GM23338 (cell line): ENCODE results near the gene PITX1. TPM values are rescaled to one million over a fixed set of nuclear protein-coding genes. Genes with fewer than 3 reads are reported as not detected.
A peak's percentile ranks its signal among the peaks of the same experiment; 100 is the strongest.

Experiments
- ATAC-seq: fragments of 200-7000 bp; cut with Tn5 transposase; 3 replicates; pipeline ENCODE4 v1.9.1; 2020
- DNase-seq: peaks from one replicate; pipeline ENCODE4 v3.0.0-alpha.2; 2015; ENCODE audit warnings: low spot score
- H2AFZ ChIP-seq: fragments of 200-600 bp; sonication (generic); 2 replicates; pipeline ENCODE4 v1.8.0; 2016; ENCODE audit warnings: antibody characterized with exemption, mild to moderate bottlenecking, moderate library complexity
- H3F3A ChIP-seq: fragments of 200-600 bp; sonication (generic); replicated peaks from 2 replicates; pipeline ENCODE4 v1.8.0; 2017; ENCODE audit warnings: antibody characterized with exemption, mixed run types, low read depth
- H3K27ac ChIP-seq: fragments of 200-600 bp; sonication (generic); 2 replicates; pipeline ENCODE4 v1.6.1; 2016; ENCODE audit warnings: low read depth
- H3K27me3 ChIP-seq: fragments of 200-600 bp; sonication (generic); 2 replicates; pipeline ENCODE4 v1.8.0; 2016; ENCODE audit warnings: mild to moderate bottlenecking, mixed run types, moderate library complexity; ENCODE audit not compliant: insufficient read depth
- H3K36me3 ChIP-seq: fragments of 200-600 bp; sonication (generic); 2 replicates; pipeline ENCODE4 v1.8.0; 2016; ENCODE audit warnings: mild to moderate bottlenecking; ENCODE audit not compliant: insufficient read depth
- H3K4me1 ChIP-seq: fragments of 200-600 bp; sonication (generic); 2 replicates; pipeline ENCODE4 v1.8.0; 2016; ENCODE audit warnings: mild to moderate bottlenecking, moderate library complexity; ENCODE audit not compliant: insufficient read depth
- H3K4me2 ChIP-seq: fragments of 200-600 bp; sonication (generic); 2 replicates; pipeline ENCODE4 v1.7.1; 2017; ENCODE audit warnings: mixed run types
- H3K4me3 ChIP-seq: fragments of 200-600 bp; sonication (generic); 2 replicates; pipeline ENCODE4 v1.6.1; 2016; ENCODE audit warnings: mixed run types
- H3K79me2 ChIP-seq: fragments of 200-600 bp; sonication (generic); replicated peaks from 2 replicates; pipeline ENCODE4 v1.8.0; 2017; ENCODE audit warnings: mild to moderate bottlenecking; ENCODE audit not compliant: insufficient read depth
- H3K9me2 ChIP-seq: fragments of 200-600 bp; sonication (generic); 2 replicates; pipeline ENCODE4 v1.8.0; 2017; ENCODE audit not compliant: insufficient read depth
- H4K20me1 ChIP-seq: fragments of 200-600 bp; sonication (generic); replicated peaks from 2 replicates; pipeline ENCODE4 v1.8.0; 2017; ENCODE audit warnings: mild to moderate bottlenecking; ENCODE audit not compliant: insufficient read depth
- H3K27ac Mint-ChIP-seq: 2 replicates; pipeline ENCODE4 v1.8.0; 2020; ENCODE audit warnings: inconsistent platforms, mild to moderate bottlenecking, moderate library complexity, mixed read lengths
- H3K27me3 Mint-ChIP-seq: 3 replicates; pipeline ENCODE4 v1.8.0; 2022; ENCODE audit warnings: low read depth, mild to moderate bottlenecking, moderate library complexity, mixed read lengths, inconsistent platforms; ENCODE audit not compliant: insufficient read depth, poor library complexity
- H3K36me3 Mint-ChIP-seq: 3 replicates; pipeline ENCODE4 v1.8.0; 2021; ENCODE audit warnings: low read depth, mild to moderate bottlenecking, inconsistent platforms, moderate library complexity, mixed read lengths
- H3K4me1 Mint-ChIP-seq: 3 replicates; pipeline ENCODE4 v1.8.0; 2020; ENCODE audit warnings: mild to moderate bottlenecking, inconsistent platforms, mixed read lengths
- H3K4me3 Mint-ChIP-seq: 3 replicates; pipeline ENCODE4 v1.8.0; 2021; ENCODE audit warnings: moderate library complexity, mild to moderate bottlenecking, inconsistent platforms, mixed read lengths
- H3K9me3 Mint-ChIP-seq: 3 replicates; pipeline ENCODE4 v1.8.0; 2020; ENCODE audit warnings: moderate library complexity, mild to moderate bottlenecking, inconsistent platforms, mixed read lengths
- CREB1 ChIP-seq: fragments of 250-450 bp; sonication (Bioruptor Pico); IDR thresholded peaks from 2 replicates; pipeline ENCODE4 v1.5.0; 2020; ENCODE audit warnings: low read depth, mild to moderate bottlenecking, moderate library complexity
- CTCF ChIP-seq, 2 experiments: fragments of 200-600 bp in 1 of 2; sonication (generic) in 1 of 2; conservative IDR thresholded peaks; 2 replicates each; pipeline versions ENCODE4 v1.5.1 to v1.6.1; 2016 to 2017; ENCODE audit warnings: antibody characterized with exemption in 2 of 2, low read depth in 2 of 2, mild to moderate bottlenecking in 2 of 2, moderate library complexity in 1 of 2
- ETS1 ChIP-seq: IDR thresholded peaks from 2 replicates; pipeline ENCODE4 v1.6.1; 2016; ENCODE audit warnings: antibody characterized with exemption
- EZH2 ChIP-seq: fragments of 200-600 bp; sonication (generic); IDR thresholded peaks from one replicate; pipeline ENCODE4 v1.8.0; 2017; ENCODE audit warnings: antibody characterized with exemption, mild to moderate bottlenecking, low read depth; ENCODE audit not compliant: unreplicated experiment
- EZH2phosphoT487 ChIP-seq: fragments of 200-600 bp; sonication (generic); IDR thresholded peaks from one replicate; pipeline ENCODE4 v1.8.1; 2018; ENCODE audit warnings: antibody characterized with exemption; ENCODE audit not compliant: unreplicated experiment
- JUNB ChIP-seq: IDR thresholded peaks from one replicate; pipeline ENCODE4 v1.6.1; 2016; ENCODE audit warnings: antibody characterized with exemption; ENCODE audit not compliant: unreplicated experiment
- NANOG ChIP-seq: IDR thresholded peaks from 2 replicates; pipeline ENCODE4 v1.6.1; 2016; ENCODE audit warnings: antibody characterized with exemption, borderline replicate concordance
- POLR2AphosphoS5 ChIP-seq: IDR thresholded peaks from 2 replicates; pipeline ENCODE4 v1.6.1; 2016; ENCODE audit warnings: antibody characterized with exemption, low read depth
- REST ChIP-seq: IDR thresholded peaks from one replicate; pipeline ENCODE4 v1.6.1; 2018; ENCODE audit warnings: antibody characterized with exemption; ENCODE audit not compliant: unreplicated experiment
- STAT1 ChIP-seq: IDR thresholded peaks from one replicate; pipeline ENCODE4 v1.6.1; 2016; ENCODE audit warnings: antibody characterized with exemption; ENCODE audit not compliant: unreplicated experiment
- ZNF114 ChIP-seq: fragments of 250-450 bp; sonication (Bioruptor Pico); IDR thresholded peaks from 2 replicates; pipeline ENCODE4 v1.5.0; 2020; ENCODE audit warnings: mild to moderate bottlenecking, moderate library complexity
- ZNF331 ChIP-seq: fragments of 250-450 bp; sonication (Bioruptor Pico); IDR thresholded peaks from 2 replicates; pipeline ENCODE4 v1.5.0; 2020; ENCODE audit warnings: low read depth, mild to moderate bottlenecking, moderate library complexity
- polyA plus RNA-seq: library from polyadenylated mRNA; unstranded; fragments of >200 nt; fragmentation: Nextera tagmentation; extraction: Ambion mirVana; gene quantifications from 2 replicates; pipeline ENCODE4 v1.2.1, GENCODE V29; 2016
- total RNA-seq: library from RNA; depleted of rRNA; stranded (reverse); fragments of >200 nt; shearing (Covaris generic); gene quantifications from 2 replicates; pipeline ENCODE4 v1.2.3, GENCODE V29; 2014
- TF ChIP-seq, protein P1 (sequence below): fragments of 250-450 bp; sonication (Bioruptor Pico); IDR thresholded peaks from 2 replicates; pipeline ENCODE4 v1.5.0; 2020; ENCODE audit warnings: mild to moderate bottlenecking, moderate library complexity

Gene PITX1
- total and polyA plus RNA-seq, 2 experiments from 2014 or later, result not detected

- H4K20me1 ChIP-seq, result no peaks in the 10 kb centered on the region; the same call in 1 of the 2 replicates
- no peak overlapping the region for H3K27ac ChIP-seq
- H3K79me2 ChIP-seq, result no peaks in the 10 kb centered on the region
- Mint-ChIP-seq H3K9me3 (no peaks in the 10 kb centered on the region), H3K27ac (no peak overlapping the region), H3K4me1 (peaks cover 2% of the 10 kb centered on the region; the same call in 2 of the 3 replicates), H3K27me3 (peaks cover 27% of the 10 kb centered on the region), H3K4me3 (no peak overlapping the region), H3K36me3 (no peaks in the 10 kb centered on the region; the same call in 2 of the 3 replicates)
- no peaks in the 10 kb centered on the region for H3F3A ChIP-seq
- no peak overlapping the region for H3K4me2 ChIP-seq
- H3K4me1 ChIP-seq, result no peaks in the 10 kb centered on the region
- H3K27me3 ChIP-seq, result peaks cover 20% of the 10 kb centered on the region
- no peak for DNase-seq
- TF ChIP-seq REST (no peak), ETS1 (no peak), ZNF331 (CRISPR knock-in tag) (no peak), CTCF (conservative IDR thresholded peaks at IDR 0.05; ENCODE audit: low read depth in 2 of 2) (no peak), STAT1 (no peak), EZH2 (no peak), CREB1 (CRISPR knock-in tag) (no peak), ZNF114 (CRISPR knock-in tag) (no peak), JUNB (no peak), EZH2phosphoT487 (no peak), POLR2AphosphoS5 (no peak), NANOG (no peak)
- TF ChIP-seq, protein P1, sequence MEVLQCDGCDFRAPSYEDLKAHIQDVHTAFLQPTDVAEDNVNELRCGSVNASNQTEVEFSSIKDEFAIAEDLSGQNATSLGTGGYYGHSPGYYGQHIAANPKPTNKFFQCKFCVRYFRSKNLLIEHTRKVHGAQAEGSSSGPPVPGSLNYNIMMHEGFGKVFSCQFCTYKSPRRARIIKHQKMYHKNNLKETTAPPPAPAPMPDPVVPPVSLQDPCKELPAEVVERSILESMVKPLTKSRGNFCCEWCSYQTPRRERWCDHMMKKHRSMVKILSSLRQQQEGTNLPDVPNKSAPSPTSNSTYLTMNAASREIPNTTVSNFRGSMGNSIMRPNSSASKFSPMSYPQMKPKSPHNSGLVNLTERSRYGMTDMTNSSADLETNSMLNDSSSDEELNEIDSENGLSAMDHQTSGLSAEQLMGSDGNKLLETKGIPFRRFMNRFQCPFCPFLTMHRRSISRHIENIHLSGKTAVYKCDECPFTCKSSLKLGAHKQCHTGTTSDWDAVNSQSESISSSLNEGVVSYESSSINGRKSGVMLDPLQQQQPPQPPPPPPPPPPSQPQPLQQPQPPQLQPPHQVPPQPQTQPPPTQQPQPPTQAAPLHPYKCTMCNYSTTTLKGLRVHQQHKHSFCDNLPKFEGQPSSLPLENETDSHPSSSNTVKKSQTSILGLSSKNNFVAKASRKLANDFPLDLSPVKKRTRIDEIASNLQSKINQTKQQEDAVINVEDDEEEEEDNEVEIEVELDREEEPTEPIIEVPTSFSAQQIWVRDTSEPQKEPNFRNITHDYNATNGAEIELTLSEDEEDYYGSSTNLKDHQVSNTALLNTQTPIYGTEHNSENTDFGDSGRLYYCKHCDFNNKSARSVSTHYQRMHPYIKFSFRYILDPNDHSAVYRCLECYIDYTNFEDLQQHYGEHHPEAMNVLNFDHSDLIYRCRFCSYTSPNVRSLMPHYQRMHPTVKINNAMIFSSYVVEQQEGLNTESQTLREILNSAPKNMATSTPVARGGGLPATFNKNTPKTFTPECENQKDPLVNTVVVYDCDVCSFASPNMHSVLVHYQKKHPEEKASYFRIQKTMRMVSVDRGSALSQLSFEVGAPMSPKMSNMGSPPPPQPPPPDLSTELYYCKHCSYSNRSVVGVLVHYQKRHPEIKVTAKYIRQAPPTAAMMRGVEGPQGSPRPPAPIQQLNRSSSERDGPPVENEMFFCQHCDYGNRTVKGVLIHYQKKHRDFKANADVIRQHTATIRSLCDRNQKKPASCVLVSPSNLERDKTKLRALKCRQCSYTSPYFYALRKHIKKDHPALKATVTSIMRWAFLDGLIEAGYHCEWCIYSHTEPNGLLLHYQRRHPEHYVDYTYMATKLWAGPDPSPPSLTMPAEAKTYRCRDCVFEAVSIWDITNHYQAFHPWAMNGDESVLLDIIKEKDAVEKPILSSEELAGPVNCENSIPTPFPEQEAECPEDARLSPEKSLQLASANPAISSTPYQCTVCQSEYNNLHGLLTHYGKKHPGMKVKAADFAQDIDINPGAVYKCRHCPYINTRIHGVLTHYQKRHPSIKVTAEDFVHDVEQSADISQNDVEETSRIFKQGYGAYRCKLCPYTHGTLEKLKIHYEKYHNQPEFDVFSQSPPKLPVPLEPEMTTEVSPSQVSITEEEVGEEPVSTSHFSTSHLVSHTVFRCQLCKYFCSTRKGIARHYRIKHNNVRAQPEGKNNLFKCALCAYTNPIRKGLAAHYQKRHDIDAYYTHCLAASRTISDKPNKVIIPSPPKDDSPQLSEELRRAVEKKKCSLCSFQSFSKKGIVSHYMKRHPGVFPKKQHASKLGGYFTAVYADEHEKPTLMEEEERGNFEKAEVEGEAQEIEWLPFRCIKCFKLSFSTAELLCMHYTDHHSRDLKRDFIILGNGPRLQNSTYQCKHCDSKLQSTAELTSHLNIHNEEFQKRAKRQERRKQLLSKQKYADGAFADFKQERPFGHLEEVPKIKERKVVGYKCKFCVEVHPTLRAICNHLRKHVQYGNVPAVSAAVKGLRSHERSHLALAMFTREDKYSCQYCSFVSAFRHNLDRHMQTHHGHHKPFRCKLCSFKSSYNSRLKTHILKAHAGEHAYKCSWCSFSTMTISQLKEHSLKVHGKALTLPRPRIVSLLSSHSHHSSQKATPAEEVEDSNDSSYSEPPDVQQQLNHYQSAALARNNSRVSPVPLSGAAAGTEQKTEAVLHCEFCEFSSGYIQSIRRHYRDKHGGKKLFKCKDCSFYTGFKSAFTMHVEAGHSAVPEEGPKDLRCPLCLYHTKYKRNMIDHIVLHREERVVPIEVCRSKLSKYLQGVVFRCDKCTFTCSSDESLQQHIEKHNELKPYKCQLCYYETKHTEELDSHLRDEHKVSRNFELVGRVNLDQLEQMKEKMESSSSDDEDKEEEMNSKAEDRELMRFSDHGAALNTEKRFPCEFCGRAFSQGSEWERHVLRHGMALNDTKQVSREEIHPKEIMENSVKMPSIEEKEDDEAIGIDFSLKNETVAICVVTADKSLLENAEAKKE (CRISPR knock-in tag), result no peak
- no peaks in the 10 kb centered on the region for H3K9me2 ChIP-seq
- no peak overlapping the region for H2AFZ ChIP-seq
- H3K4me3 ChIP-seq, result no peak overlapping the region
- ATAC-seq, result peak; percentile 40
- no peaks in the 10 kb centered on the region for H3K36me3 ChIP-seq
Observed at GRCh38 chr5:135020111-135020895, 13.7 kb downstream of the PITX1 start.
